Peyer's patch (tissue), 4 donors: ENCODE results near the gene NEK5.

ENCODE experiments used
- CTCF ChIP-seq, 6 experiments: fragments of 450-650 bp in 4 of 6; fragments of 200-600 bp in 2 of 6; sonication (generic) in 1 of 6; IDR thresholded peaks; one replicate each; pipeline ENCODE4 v1.5.1; 2017 to 2019; ENCODE audit warnings: antibody characterized with exemption in 6 of 6, mild to moderate bottlenecking in 3 of 6, moderate library complexity in 1 of 6
- POLR2A ChIP-seq, 2 donors: fragments of 450-650 bp; IDR thresholded peaks; one replicate each; pipeline ENCODE4 v1.5.1; 2017; ENCODE audit warnings: antibody characterized with exemption in 2 of 2, mild to moderate bottlenecking in 2 of 2, moderate library complexity in 2 of 2

DNA sequence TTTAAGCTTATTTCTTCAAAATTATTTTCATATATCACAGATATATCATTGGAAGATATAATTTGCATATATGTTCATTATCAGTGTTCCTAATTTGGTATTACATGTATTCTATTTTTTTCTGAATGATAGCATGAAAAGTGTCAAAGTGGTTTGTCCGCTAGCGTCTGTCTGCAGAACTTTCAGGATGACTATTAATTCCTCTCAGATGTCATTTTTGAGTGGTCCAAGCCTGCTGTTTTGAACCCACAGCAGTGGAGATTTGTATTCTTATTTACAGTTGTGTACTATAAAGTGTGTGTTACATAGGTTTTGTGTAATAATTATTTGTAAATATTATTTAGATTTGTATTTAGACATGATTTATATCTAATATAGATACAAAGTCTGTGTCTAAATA lies 95.8 kb downstream of the NEK5 start:
- no peak for TF ChIP-seq CTCF (IDR thresholded peaks at IDR 0.05)
- TF ChIP-seq POLR2A (IDR thresholded peaks at IDR 0.05), result no peak
